GM10266 (cell line): ENCODE data around the gene MYZAP.

Experiments used
- DNase-seq: peaks from one replicate; pipeline ENCODE4 v3.0.0; 2012; ENCODE audit errors: extremely low spot score
- TF ChIP-seq, protein P1 (sequence below): IDR thresholded peaks from 2 replicates; pipeline ENCODE4 v1.5.1; 2012; ENCODE audit warnings: mild to moderate bottlenecking, low read depth; ENCODE audit not compliant: control insufficient read depth, insufficient read depth; ENCODE audit errors: missing control alignments

MYZAP gene

DNA sequence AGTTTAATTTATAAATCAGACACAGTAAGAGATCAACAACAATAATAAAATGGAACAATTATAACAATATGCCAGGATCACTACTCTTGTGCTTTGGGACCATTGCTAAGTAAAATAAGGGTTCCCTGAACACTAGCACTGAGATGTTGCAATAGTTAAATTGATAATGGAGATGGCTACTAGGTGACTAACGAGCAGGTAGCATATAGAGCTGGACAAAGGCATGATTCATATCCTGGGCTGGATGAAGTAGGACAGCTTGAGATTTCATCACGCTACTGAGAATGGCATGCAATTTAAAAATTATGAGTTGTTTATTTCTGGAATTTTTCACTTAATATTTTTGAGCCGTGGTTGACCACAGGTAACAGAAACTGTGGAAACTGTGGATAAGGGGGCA, 20.7 kb upstream of the MYZAP start:
- TF ChIP-seq, protein P1, sequence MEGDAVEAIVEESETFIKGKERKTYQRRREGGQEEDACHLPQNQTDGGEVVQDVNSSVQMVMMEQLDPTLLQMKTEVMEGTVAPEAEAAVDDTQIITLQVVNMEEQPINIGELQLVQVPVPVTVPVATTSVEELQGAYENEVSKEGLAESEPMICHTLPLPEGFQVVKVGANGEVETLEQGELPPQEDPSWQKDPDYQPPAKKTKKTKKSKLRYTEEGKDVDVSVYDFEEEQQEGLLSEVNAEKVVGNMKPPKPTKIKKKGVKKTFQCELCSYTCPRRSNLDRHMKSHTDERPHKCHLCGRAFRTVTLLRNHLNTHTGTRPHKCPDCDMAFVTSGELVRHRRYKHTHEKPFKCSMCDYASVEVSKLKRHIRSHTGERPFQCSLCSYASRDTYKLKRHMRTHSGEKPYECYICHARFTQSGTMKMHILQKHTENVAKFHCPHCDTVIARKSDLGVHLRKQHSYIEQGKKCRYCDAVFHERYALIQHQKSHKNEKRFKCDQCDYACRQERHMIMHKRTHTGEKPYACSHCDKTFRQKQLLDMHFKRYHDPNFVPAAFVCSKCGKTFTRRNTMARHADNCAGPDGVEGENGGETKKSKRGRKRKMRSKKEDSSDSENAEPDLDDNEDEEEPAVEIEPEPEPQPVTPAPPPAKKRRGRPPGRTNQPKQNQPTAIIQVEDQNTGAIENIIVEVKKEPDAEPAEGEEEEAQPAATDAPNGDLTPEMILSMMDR = no peak
- no peak for DNase-seq

DNA sequence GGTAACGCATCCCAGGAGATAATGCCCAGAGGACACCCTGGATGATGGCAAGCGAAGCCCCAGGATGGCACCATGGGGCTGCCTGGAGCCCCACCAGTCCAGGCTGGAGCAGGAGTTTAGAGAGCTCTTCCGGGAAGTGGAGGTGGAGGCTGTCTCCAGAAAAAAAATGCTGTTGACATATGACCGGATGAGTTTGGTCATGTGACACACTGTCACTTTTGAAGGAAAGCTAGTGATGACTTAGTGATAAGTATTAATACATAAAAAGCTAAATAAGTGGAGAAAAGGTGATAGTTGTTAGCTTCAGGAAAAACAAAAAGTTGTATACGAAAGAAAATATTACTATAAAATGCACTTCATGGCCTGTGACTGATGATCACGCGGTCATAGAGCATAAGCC, 20.0 kb upstream of the MYZAP start:
- DNase-seq = no peak
- TF ChIP-seq, protein P1 = no peak

GRCh38 chr15:57572468-57572867, 19.2 kb upstream of the MYZAP start:
- DNase-seq = no peak
- TF ChIP-seq, protein P1 = no peak

GRCh38 chr15:57573151-57573550, 18.6 kb upstream of the MYZAP start:
- DNase-seq = no peak
- TF ChIP-seq, protein P1 = no peak

GRCh38 chr15:57575363-57575762, 16.3 kb upstream of the MYZAP start:
- TF ChIP-seq, protein P1 = no peak
- no peak for DNase-seq

DNA sequence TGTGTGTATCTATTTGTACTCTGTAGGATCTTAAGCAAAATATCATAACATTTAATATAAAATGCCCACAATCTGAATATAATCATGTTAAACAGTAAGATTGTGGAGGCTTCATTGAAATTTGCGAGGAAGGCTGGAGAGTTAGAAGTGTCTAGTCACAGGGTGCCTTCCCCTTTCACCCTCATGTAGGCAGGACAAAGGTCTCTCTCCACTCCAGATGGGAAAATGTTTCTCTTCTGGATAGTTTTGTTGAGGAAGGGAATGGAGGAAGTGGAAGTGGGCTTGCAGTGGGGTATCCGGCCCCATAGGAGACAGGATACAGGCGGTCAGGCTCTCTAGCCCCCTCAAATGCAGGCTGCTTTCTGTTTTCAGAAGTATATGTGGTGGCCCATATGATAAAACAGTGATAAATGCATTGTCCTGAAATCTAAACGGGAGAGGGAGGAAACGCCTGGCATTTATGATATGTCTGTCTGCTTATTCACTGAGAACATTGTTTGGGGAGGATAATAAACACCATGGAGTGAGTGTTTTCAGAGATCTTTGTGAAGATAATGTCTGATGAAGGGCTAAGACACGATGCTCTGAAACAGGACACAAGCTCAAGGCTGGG, 13.3 kb upstream of the MYZAP start:
- TF ChIP-seq, protein P1 = no peak
- no peak for DNase-seq

DNA sequence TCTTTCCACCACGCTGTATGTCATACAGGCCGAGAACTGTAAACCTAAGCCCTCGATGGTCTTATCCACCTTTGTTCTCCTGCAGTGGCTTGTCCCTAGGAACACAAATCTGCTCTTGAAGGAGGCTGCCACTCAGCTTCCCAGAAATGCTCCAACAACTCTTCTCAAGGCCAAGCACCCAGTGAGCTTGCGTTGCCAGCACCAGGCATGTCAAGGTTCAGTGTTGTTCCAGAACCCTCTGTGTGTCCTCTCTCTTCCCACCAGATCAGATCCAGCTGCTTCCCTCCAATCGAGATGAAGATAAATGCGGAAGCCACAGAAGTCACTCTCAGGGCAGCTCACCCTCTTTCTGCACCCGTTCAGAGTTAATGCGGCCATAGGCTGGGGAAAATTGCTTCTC, 11.3 kb upstream of the MYZAP start:
- no peak for DNase-seq
- TF ChIP-seq, protein P1 = no peak
